CD4-positive, alpha-beta T cell treated with Interleukin-15 for 4 hours (primary cell): ENCODE measurements around the gene RNF126.

Experiments used
- DNase-seq: peaks from one replicate; pipeline ENCODE4 v3.0.0-alpha.2; 2020; ENCODE audit warnings: low spot score

The RNF126 gene

GRCh38 chr19:662207-662961 lies 630 bp downstream of the RNF126 start:
- peak; percentile 70 for DNase-seq

GRCh38 chr19:661427-662196 lies 1.4 kb downstream of the RNF126 start:
- peak; percentile 71 for DNase-seq

- DNase-seq = no peak
These were observed 2.1 kb downstream of the RNF126 start for GRCh38 chr19:660793-661426.

- DNase-seq = peak; percentile 67
These were observed 3.8 kb downstream of the RNF126 start for GRCh38 chr19:658916-659839.

GRCh38 chr19:658059-658839 lies 4.8 kb downstream of the RNF126 start:
- no peak for DNase-seq

GRCh38 chr19:657611-658010 lies 5.4 kb downstream of the RNF126 start:
- DNase-seq = no peak

- no peak for DNase-seq
These were observed 6.1 kb downstream of the RNF126 start for GRCh38 chr19:656751-657559.

GRCh38 chr19:655691-656090 lies 7.3 kb downstream of the RNF126 start:
- no peak for DNase-seq

- DNase-seq = no peak
These were observed 9.6 kb downstream of the RNF126 start for GRCh38 chr19:653425-653824.

GRCh38 chr19:652467-653389 lies 10.3 kb downstream of the RNF126 start:
- no peak for DNase-seq

GRCh38 chr19:651991-652390 lies 11.0 kb downstream of the RNF126 start:
- DNase-seq = no peak

- DNase-seq = no peak
These were observed 11.7 kb downstream of the RNF126 start for GRCh38 chr19:651114-651818.

GRCh38 chr19:650121-650520 lies 12.9 kb downstream of the RNF126 start:
- DNase-seq = no peak

- DNase-seq = no peak
These were observed 13.9 kb downstream of the RNF126 start for GRCh38 chr19:648904-649801.

- no peak for DNase-seq
These were observed 14.7 kb downstream of the RNF126 start for GRCh38 chr19:648305-648704.

GRCh38 chr19:647566-648284 lies 15.3 kb downstream of the RNF126 start:
- no peak for DNase-seq
